HEK293 (cell line): ENCODE measurements around the gene EREG.

Experiments
- CTCF ChIA-PET: fragments of 350-600 bp; formaldehyde crosslinking; extraction: SDS; loops from one replicate; lab custom pipeline; 2021; ENCODE audit warnings: antibody characterized with exemption; lab: Yijun Ruan, JAX
- POLR2A ChIA-PET: fragments of 300-600 bp; formaldehyde crosslinking; extraction: SDS; loops from one replicate; lab custom pipeline; 2020; ENCODE audit warnings: antibody characterized with exemption, inconsistent platforms; lab: Yijun Ruan, JAX
- H3K27ac ChIP-seq: fragments of 200-500 bp; sonication (Bioruptor generic); 2 replicates; pipeline ENCODE4 v1.5.1; 2014; ENCODE audit warnings: low read depth, low read length, control low read depth, inconsistent platforms; ENCODE audit errors: extremely low read depth
- H3K36me3 ChIP-seq, 2 experiments: fragments of 200-500 bp in 1 of 2; sonication (Bioruptor generic) in 1 of 2; 1 replicate in 1 of 2; 2 replicates in 1 of 2; pipeline ENCODE4 v1.5.1; 2014 to 2017; ENCODE audit warnings: inconsistent platforms in 2 of 2, low read length in 2 of 2; ENCODE audit not compliant: control insufficient read depth in 2 of 2, insufficient read depth in 1 of 2
- H3K4me1 ChIP-seq: fragments of 200-500 bp; sonication (Bioruptor generic); 2 replicates; pipeline ENCODE4 v1.5.1; 2014; ENCODE audit warnings: mild to moderate bottlenecking, low read length, inconsistent platforms; ENCODE audit not compliant: control insufficient read depth, insufficient read depth
- H3K4me3 ChIP-seq: 2 replicates; pipeline ENCODE4 v1.5.1; 2011; ENCODE audit warnings: low read depth, mild to moderate bottlenecking, control low read depth, low read length, moderate library complexity
- H3K9me3 ChIP-seq: fragments of 200-500 bp; sonication (Bioruptor generic); 2 replicates; pipeline ENCODE4 v1.5.1; 2014; ENCODE audit warnings: low read depth, low read length, inconsistent platforms; ENCODE audit not compliant: control insufficient read depth, insufficient read depth
- BCL11B ChIP-seq: fragments of 450-650 bp; formaldehyde crosslinking; IDR thresholded peaks from 2 replicates; pipeline ENCODE4 v1.5.1; 2016; ENCODE audit warnings: low read depth, missing biosample characterization, missing genetic modification characterization
- GFI1B ChIP-seq: fragments of 450-650 bp; formaldehyde crosslinking; IDR thresholded peaks from 2 replicates; pipeline ENCODE4 v1.5.1; 2016; ENCODE audit warnings: missing biosample characterization, missing genetic modification characterization
- KLF7 ChIP-seq: fragments of 450-650 bp; formaldehyde crosslinking; IDR thresholded peaks from 2 replicates; pipeline ENCODE4 v1.5.1; 2016; ENCODE audit warnings: missing biosample characterization, missing genetic modification characterization, borderline replicate concordance
- KLF8 ChIP-seq: fragments of 450-650 bp; formaldehyde crosslinking; IDR thresholded peaks from 2 replicates; pipeline ENCODE4 v1.5.1; 2016; ENCODE audit warnings: missing biosample characterization, missing genetic modification characterization
- KLF9 ChIP-seq: fragments of 450-650 bp; formaldehyde crosslinking; IDR thresholded peaks from 2 replicates; pipeline ENCODE4 v1.5.1; 2016; ENCODE audit warnings: missing biosample characterization, missing genetic modification characterization, low read depth
- PRDM1 ChIP-seq: fragments of 450-650 bp; formaldehyde crosslinking; IDR thresholded peaks from 2 replicates; pipeline ENCODE4; 2016; ENCODE audit warnings: missing biosample characterization, missing genetic modification characterization
- SCRT1 ChIP-seq: fragments of 450-650 bp; formaldehyde crosslinking; IDR thresholded peaks from 2 replicates; pipeline ENCODE4 v1.5.1; 2016; ENCODE audit warnings: missing biosample characterization, missing genetic modification characterization, borderline replicate concordance
- ZFP3 ChIP-seq: fragments of 450-650 bp; formaldehyde crosslinking; IDR thresholded peaks from 2 replicates; pipeline ENCODE4 v1.5.1; 2016; ENCODE audit warnings: low read depth, missing biosample characterization, missing genetic modification characterization
- ZNF10 ChIP-seq: fragments of 450-650 bp; formaldehyde crosslinking; IDR thresholded peaks from 2 replicates; pipeline ENCODE4 v1.5.1; 2017; ENCODE audit warnings: missing biosample characterization, missing genetic modification characterization
- ZNF341 ChIP-seq: fragments of 450-650 bp; formaldehyde crosslinking; IDR thresholded peaks from 2 replicates; pipeline ENCODE4; 2016; ENCODE audit warnings: low read depth, missing biosample characterization, missing genetic modification characterization
- ZNF473 ChIP-seq: fragments of 450-650 bp; formaldehyde crosslinking; IDR thresholded peaks from 2 replicates; pipeline ENCODE4 v1.5.1; 2017; ENCODE audit warnings: missing biosample characterization, missing genetic modification characterization
- ZNF501 ChIP-seq: fragments of 450-650 bp; formaldehyde crosslinking; IDR thresholded peaks from 2 replicates; pipeline ENCODE4 v1.5.1; 2016; ENCODE audit warnings: missing biosample characterization, missing genetic modification characterization
- ZNF791 ChIP-seq: fragments of 450-650 bp; formaldehyde crosslinking; IDR thresholded peaks from 2 replicates; pipeline ENCODE4 v1.5.1; 2016; ENCODE audit warnings: missing biosample characterization, missing genetic modification characterization
- ZNF830 ChIP-seq: fragments of 450-650 bp; IDR thresholded peaks from 2 replicates; pipeline ENCODE4 v1.5.0; 2018; ENCODE audit warnings: missing biosample characterization, missing genetic modification characterization, low read depth, mild to moderate bottlenecking, moderate library complexity
- ZNF837 ChIP-seq: fragments of 450-650 bp; formaldehyde crosslinking; IDR thresholded peaks from 2 replicates; pipeline ENCODE4 v1.5.1; 2016; ENCODE audit warnings: missing biosample characterization, missing genetic modification characterization
- ZSCAN23 ChIP-seq: fragments of 450-650 bp; formaldehyde crosslinking; IDR thresholded peaks from 2 replicates; pipeline ENCODE4 v1.5.1; 2016; ENCODE audit warnings: missing biosample characterization, missing genetic modification characterization
- TF ChIP-seq, protein P1 (sequence below): fragments of 450-650 bp; formaldehyde crosslinking; conservative IDR thresholded peaks from 2 replicates; pipeline ENCODE4 v1.5.1; 2016; ENCODE audit warnings: low read depth, missing biosample characterization, missing genetic modification characterization
- TF ChIP-seq, protein P2 (sequence below): fragments of 450-650 bp; formaldehyde crosslinking; IDR thresholded peaks from 2 replicates; pipeline ENCODE4 v1.5.1; 2016; ENCODE audit warnings: missing biosample characterization, missing genetic modification characterization
- TF ChIP-seq, protein P3 (sequence below): fragments of 450-650 bp; formaldehyde crosslinking; IDR thresholded peaks from 2 replicates; pipeline ENCODE4 v1.5.1; 2016; ENCODE audit warnings: missing biosample characterization, missing genetic modification characterization
- TF ChIP-seq, protein P4 (sequence below): fragments of 450-650 bp; IDR thresholded peaks from 2 replicates; pipeline ENCODE4 v1.5.1; 2018; ENCODE audit warnings: missing biosample characterization, missing genetic modification characterization
- TF ChIP-seq, protein P5 (sequence below): fragments of 450-650 bp; formaldehyde crosslinking; IDR thresholded peaks from 2 replicates; pipeline ENCODE4 v1.5.1; 2017; ENCODE audit warnings: missing biosample characterization, missing genetic modification characterization

EREG gene

DNA sequence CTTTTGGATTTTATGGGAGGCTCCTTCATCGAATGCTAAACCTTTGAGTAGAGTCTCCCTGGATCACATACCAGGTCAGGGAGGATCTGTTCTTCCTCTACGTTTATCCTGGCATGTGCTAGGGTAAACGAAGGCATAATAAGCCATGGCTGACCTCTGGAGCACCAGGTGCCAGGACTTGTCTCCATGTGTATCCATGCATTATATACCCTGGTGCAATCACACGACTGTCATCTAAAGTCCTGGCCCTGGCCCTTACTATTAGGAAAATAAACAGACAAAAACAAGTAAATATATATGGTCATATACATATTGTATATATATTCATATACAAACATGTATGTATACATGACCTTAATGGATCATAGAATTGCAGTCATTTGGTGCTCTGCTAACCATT, 21.2 kb downstream of the EREG start:
- H3K9me3 ChIP-seq = no peaks in the 10 kb centered on the region
- no peak overlapping the region for H3K27ac ChIP-seq
- no peak overlapping the region for H3K4me3 ChIP-seq
- H3K36me3 ChIP-seq = no peaks in the 10 kb centered on the region
- TF ChIP-seq KLF7 (no peak), ZNF791 (tag by site-specific recombination) (no peak)
- TF ChIP-seq, protein P1, sequence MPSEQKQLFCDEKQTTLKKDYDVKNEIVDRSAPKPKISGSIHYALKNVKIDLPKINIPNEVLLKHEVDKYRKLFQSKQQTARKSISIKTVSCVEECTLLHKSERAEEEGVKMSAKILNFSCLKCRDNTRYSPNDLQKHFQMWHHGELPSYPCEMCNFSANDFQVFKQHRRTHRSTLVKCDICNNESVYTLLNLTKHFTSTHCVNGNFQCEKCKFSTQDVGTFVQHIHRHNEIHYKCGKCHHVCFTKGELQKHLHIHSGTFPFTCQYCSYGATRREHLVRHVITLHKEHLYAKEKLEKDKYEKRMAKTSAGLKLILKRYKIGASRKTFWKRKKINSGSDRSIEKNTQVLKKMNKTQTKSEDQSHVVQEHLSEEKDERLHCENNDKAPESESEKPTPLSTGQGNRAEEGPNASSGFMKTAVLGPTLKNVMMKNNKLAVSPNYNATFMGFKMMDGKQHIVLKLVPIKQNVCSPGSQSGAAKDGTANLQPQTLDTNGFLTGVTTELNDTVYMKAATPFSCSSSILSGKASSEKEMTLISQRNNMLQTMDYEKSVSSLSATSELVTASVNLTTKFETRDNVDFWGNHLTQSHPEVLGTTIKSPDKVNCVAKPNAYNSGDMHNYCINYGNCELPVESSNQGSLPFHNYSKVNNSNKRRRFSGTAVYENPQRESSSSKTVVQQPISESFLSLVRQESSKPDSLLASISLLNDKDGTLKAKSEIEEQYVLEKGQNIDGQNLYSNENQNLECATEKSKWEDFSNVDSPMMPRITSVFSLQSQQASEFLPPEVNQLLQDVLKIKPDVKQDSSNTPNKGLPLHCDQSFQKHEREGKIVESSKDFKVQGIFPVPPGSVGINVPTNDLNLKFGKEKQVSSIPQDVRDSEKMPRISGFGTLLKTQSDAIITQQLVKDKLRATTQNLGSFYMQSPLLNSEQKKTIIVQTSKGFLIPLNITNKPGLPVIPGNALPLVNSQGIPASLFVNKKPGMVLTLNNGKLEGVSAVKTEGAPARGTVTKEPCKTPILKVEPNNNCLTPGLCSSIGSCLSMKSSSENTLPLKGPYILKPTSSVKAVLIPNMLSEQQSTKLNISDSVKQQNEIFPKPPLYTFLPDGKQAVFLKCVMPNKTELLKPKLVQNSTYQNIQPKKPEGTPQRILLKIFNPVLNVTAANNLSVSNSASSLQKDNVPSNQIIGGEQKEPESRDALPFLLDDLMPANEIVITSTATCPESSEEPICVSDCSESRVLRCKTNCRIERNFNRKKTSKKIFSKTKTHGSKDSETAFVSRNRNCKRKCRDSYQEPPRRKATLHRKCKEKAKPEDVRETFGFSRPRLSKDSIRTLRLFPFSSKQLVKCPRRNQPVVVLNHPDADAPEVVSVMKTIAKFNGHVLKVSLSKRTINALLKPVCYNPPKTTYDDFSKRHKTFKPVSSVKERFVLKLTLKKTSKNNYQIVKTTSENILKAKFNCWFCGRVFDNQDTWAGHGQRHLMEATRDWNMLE = no peak
- TF ChIP-seq, protein P2, sequence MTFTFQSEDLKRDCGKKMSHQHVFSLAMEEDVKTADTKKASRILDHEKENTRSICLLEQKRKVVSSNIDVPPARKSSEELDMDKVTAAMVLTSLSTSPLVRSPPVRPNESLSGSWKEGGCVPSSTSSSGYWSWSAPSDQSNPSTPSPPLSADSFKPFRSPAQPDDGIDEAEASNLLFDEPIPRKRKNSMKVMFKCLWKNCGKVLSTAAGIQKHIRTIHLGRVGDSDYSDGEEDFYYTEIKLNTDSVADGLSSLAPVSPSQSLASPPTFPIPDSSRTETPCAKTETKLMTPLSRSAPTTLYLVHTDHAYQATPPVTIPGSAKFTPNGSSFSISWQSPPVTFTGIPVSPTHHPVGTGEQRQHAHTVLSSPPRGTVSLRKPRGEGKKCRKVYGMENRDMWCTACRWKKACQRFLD (tag by site-specific recombination) = no peak
- ChIA-PET POLR2A (no interaction called here), CTCF (interaction anchor here (0.6 to 1.5 kb wide), 4 partner anchors 9 to 258 kb away, joined by 3 to 9 read pairs (median 4); no protein-coding TSS in a partner anchor)
- no peaks in the 10 kb centered on the region for H3K4me1 ChIP-seq

DNA sequence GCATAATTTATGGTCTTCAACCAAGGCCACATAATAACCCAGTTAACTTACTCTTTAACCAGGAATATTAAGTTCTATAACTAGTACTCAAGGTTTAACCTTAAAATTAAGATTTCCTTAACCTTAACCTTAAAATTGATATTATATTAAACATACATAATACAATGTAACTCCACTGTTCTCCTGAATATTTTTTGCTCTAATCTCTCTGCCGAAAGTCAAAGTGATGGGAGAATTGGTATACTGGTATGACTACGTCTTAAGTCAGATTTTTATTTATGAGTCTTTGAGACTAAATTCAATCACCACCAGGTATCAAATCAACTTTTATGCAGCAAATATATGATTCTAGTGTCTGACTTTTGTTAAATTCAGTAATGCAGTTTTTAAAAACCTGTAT, 22.8 kb downstream of the EREG start:
- Histone ChIP-seq H3K9me3 (no peaks in the 10 kb centered on the region), H3K27ac (no peak overlapping the region), H3K4me3 (no peak overlapping the region), H3K4me1 (no peaks in the 10 kb centered on the region), H3K36me3 (no peaks in the 10 kb centered on the region)
- ChIA-PET CTCF (interaction anchor here (0.7 kb wide), 1 partner anchor 287 kb away, joined by 3 read pairs; no protein-coding TSS in a partner anchor), POLR2A (no interaction called here)
- TF ChIP-seq ZNF10 = no peak
- TF ChIP-seq ZNF501 (tag by site-specific recombination) = no peak
- no peak for TF ChIP-seq ZNF830

DNA sequence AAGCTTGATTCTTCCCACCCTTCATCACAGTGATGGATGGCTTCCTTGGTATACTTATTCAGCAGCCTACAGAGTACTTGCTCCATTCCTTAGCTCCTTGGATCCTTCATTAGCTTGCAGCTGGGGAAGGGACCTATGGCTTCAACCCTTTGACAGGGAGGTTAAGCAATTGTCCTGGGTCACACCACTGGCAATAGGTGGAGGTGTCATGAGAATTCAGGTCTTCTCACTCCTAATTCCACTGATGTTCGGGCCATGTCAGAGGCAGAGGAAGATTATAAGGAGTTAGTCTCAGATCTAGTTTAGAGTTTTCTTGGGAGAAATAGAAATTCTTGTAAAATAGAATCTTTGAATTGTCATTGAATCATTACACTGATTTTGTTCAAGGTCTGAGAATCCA, 24.5 kb downstream of the EREG start:
- Histone ChIP-seq H3K36me3 (no peaks in the 10 kb centered on the region), H3K9me3 (no peaks in the 10 kb centered on the region), H3K4me1 (no peaks in the 10 kb centered on the region), H3K27ac (no peak overlapping the region), H3K4me3 (no peak overlapping the region)
- POLR2A ChIA-PET = no interaction called here
- CTCF ChIA-PET = interaction anchor here (0.6 kb wide), 2 partner anchors 18 to 227 kb away, joined by 3 to 6 read pairs; no protein-coding TSS in a partner anchor
- TF ChIP-seq ZNF473 = no peak
- TF ChIP-seq, protein P3, sequence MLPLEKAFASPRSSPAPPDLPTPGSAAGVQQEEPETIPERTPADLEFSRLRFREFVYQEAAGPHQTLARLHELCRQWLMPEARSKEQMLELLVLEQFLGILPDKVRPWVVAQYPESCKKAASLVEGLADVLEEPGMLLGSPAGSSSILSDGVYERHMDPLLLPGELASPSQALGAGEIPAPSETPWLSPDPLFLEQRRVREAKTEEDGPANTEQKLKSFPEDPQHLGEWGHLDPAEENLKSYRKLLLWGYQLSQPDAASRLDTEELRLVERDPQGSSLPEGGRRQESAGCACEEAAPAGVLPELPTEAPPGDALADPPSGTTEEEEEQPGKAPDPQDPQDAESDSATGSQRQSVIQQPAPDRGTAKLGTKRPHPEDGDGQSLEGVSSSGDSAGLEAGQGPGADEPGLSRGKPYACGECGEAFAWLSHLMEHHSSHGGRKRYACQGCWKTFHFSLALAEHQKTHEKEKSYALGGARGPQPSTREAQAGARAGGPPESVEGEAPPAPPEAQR (tag by site-specific recombination) = no peak
- TF ChIP-seq ZNF837 = no peak
- TF ChIP-seq, protein P4, sequence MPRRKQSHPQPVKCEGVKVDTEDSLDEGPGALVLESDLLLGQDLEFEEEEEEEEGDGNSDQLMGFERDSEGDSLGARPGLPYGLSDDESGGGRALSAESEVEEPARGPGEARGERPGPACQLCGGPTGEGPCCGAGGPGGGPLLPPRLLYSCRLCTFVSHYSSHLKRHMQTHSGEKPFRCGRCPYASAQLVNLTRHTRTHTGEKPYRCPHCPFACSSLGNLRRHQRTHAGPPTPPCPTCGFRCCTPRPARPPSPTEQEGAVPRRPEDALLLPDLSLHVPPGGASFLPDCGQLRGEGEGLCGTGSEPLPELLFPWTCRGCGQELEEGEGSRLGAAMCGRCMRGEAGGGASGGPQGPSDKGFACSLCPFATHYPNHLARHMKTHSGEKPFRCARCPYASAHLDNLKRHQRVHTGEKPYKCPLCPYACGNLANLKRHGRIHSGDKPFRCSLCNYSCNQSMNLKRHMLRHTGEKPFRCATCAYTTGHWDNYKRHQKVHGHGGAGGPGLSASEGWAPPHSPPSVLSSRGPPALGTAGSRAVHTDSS (tag by site-specific recombination) = no peak
- TF ChIP-seq KLF8 (tag by site-specific recombination) = no peak
- TF ChIP-seq GFI1B (tag by site-specific recombination) = no peak
- no peak for TF ChIP-seq PRDM1
- TF ChIP-seq, protein P5, sequence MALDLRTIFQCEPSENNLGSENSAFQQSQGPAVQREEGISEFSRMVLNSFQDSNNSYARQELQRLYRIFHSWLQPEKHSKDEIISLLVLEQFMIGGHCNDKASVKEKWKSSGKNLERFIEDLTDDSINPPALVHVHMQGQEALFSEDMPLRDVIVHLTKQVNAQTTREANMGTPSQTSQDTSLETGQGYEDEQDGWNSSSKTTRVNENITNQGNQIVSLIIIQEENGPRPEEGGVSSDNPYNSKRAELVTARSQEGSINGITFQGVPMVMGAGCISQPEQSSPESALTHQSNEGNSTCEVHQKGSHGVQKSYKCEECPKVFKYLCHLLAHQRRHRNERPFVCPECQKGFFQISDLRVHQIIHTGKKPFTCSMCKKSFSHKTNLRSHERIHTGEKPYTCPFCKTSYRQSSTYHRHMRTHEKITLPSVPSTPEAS (tag by site-specific recombination) = no peak
- TF ChIP-seq BCL11B (tag by site-specific recombination) = no peak
- no peak for TF ChIP-seq KLF9 (tag by site-specific recombination)
- TF ChIP-seq ZFP3 (tag by site-specific recombination) = no peak
- TF ChIP-seq ZNF341 = no peak
- no peak for TF ChIP-seq ZNF791 (tag by site-specific recombination)
- no peak for TF ChIP-seq ZNF501 (tag by site-specific recombination)
- TF ChIP-seq ZSCAN23 = no peak
- no peak for TF ChIP-seq SCRT1 (tag by site-specific recombination)
